ENCODE data around the gene WASL.

- TF ChIP-seq CTCF (IDR thresholded peaks at IDR 0.05; ENCODE audit: low read depth, low read length) (no peak), EZH2phosphoT487 (IDR thresholded peaks at IDR 0.05; ENCODE audit: low read depth) (no peak)
Observed at GRCh38 chr7:123632808-123633207, 116.0 kb downstream of the WASL start.
